ENCODE measurements around the gene SMIM5. TPM values are rescaled to one million over a fixed set of nuclear protein-coding genes. Genes with fewer than 3 reads are reported as not detected.

SMIM5 gene
- total and polyA plus RNA-seq, 2 of the 13 experiments (the other 11 are each of a cell fraction or from before 2014, with no cell fraction given): not detected

DNA sequence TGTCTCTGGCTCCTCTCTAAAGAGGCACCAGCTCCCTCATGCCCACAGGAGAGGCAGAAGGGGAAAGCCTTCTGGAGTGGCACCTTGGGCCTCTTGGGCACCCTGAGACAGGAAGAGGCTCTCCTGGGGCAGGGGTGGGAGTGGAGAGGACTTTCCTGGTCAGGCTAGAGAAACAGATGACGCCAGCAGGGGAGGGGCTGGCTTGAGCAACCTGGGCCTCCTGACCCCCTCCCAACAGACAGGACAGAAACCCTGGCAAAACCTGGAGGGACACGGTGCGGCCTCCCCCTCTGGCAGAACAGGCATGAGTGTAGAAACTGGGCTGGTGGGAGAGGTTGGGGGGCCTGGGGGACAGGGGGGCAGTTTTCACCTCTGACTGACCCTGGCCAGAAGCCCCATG, 6.1 kb downstream of the SMIM5 start:
- Histone ChIP-seq H3K4me3 (replicated peaks in 1 of 3; ENCODE audit: insufficient read depth in 1 of 3, low read depth in 2 of 3, low read length in 3 of 3) (no peak overlapping the region), H3K27me3 (ENCODE audit: control insufficient read depth in 1 of 2, insufficient read depth in 2 of 2, low read length in 2 of 2) (no peaks in the 10 kb centered on the region), H3K27ac (ENCODE audit: extremely low read length, insufficient read depth, low read length) (no peak overlapping the region), H3K79me2 (ENCODE audit: insufficient read depth, low read length) (no peaks in the 10 kb centered on the region), H3K9me3 (ENCODE audit: low read length) (no peaks in the 10 kb centered on the region), H3K9ac (ENCODE audit: insufficient read depth, low read depth, low read length) (no peak overlapping the region), H3K4me2 (ENCODE audit: low read depth, low read length) (no peak overlapping the region), H3K36me3 (replicated peaks in 1 of 2; ENCODE audit: control insufficient read depth in 1 of 2, insufficient read depth in 2 of 2, low read length in 2 of 2) (peaks cover 8 to 11% of the 10 kb centered on the region in 2 experiments), H4K20me1 (ENCODE audit: insufficient read depth, low read length) (no peaks in the 10 kb centered on the region; the same call in 1 of the 2 replicates), H2AFZ (ENCODE audit: low read length) (no peak overlapping the region), H3K4me1 (ENCODE audit: insufficient read depth, low read length) (0 out of 2 replicates have a peak, but pooled peaks cover under 1% of the 10 kb centered on the region)
- FAIRE-seq (no peak), DNase-seq (ENCODE audit: low spot score) (no peak), ATAC-seq (no peak)
- WGBS (ENCODE audit: low lambda C conversion rate): 92% methylated on average over 3 of the region's 3 CpGs
- intact Hi-C loops (cut with micrococcal nuclease; ENCODE audit: unreplicated experiment): no loop called here
- no TSS peak for BruUV-seq (replicated peaks)
- in situ Hi-C loops (cut with HindIII; ENCODE audit: extremely low pct_ligation_motif_present, low pct_unique_long_range_greater_than_20kb): no loop called here
- CTCF ChIA-PET (ENCODE audit: low intra/inter-chr PET ratio, low total read pairs): no interaction called here
- POLR2A ChIA-PET: no interaction called here
- TF ChIP-seq ZC3H13 (CRISPR knock-in tag; IDR thresholded peaks at IDR 0.05): no peak
- TF ChIP-seq HHEX (CRISPR knock-in tag; IDR thresholded peaks at IDR 0.05): no peak
- TF ChIP-seq ZNF333 (CRISPR knock-in tag; IDR thresholded peaks at IDR 0.05; ENCODE audit: borderline replicate concordance): no peak
- no peak for TF ChIP-seq ZIK1 (CRISPR knock-in tag; IDR thresholded peaks at IDR 0.05; ENCODE audit: borderline replicate concordance, low read depth)
- TF ChIP-seq CREB1 (IDR thresholded peaks at IDR 0.05): no peak
- no peak for TF ChIP-seq CREB1 (CRISPR knock-in tag; IDR thresholded peaks at IDR 0.05)
- no peak for TF ChIP-seq SNAI1 (CRISPR knock-in tag; IDR thresholded peaks at IDR 0.05; ENCODE audit: borderline replicate concordance)
- TF ChIP-seq, protein P1, sequence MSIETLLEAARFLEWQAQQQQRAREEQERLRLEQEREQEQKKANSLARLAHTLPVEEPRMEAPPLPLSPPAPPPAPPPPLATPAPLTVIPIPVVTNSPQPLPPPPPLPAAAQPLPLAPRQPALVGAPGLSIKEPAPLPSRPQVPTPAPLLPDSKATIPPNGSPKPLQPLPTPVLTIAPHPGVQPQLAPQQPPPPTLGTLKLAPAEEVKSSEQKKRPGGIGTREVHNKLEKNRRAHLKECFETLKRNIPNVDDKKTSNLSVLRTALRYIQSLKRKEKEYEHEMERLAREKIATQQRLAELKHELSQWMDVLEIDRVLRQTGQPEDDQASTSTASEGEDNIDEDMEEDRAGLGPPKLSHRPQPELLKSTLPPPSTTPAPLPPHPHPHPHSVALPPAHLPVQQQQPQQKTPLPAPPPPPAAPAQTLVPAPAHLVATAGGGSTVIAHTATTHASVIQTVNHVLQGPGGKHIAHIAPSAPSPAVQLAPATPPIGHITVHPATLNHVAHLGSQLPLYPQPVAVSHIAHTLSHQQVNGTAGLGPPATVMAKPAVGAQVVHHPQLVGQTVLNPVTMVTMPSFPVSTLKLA (IDR thresholded peaks at IDR 0.05): no peak
- TF ChIP-seq RXRA (CRISPR knock-in tag; IDR thresholded peaks at IDR 0.05): no peak
- TF ChIP-seq, protein P2, sequence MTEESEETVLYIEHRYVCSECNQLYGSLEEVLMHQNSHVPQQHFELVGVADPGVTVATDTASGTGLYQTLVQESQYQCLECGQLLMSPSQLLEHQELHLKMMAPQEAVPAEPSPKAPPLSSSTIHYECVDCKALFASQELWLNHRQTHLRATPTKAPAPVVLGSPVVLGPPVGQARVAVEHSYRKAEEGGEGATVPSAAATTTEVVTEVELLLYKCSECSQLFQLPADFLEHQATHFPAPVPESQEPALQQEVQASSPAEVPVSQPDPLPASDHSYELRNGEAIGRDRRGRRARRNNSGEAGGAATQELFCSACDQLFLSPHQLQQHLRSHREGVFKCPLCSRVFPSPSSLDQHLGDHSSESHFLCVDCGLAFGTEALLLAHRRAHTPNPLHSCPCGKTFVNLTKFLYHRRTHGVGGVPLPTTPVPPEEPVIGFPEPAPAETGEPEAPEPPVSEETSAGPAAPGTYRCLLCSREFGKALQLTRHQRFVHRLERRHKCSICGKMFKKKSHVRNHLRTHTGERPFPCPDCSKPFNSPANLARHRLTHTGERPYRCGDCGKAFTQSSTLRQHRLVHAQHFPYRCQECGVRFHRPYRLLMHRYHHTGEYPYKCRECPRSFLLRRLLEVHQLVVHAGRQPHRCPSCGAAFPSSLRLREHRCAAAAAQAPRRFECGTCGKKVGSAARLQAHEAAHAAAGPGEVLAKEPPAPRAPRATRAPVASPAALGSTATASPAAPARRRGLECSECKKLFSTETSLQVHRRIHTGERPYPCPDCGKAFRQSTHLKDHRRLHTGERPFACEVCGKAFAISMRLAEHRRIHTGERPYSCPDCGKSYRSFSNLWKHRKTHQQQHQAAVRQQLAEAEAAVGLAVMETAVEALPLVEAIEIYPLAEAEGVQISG (CRISPR knock-in tag; IDR thresholded peaks at IDR 0.05): no peak
- TF ChIP-seq, protein P3, sequence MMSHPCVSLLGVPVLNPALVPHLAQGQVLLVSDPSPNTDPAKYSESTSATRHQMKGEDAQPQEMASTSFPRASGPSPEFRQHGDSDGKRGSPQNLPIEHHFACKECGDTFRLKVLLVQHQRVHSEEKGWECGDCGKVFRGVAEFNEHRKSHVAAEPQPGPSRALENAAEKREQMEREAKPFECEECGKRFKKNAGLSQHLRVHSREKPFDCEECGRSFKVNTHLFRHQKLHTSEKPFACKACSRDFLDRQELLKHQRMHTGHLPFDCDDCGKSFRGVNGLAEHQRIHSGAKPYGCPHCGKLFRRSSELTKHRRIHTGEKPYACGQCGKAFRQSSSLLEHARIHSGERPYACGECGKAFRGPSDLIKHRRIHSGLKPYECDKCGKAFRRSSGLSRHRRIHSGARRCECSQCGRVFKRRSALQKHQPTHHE (CRISPR knock-in tag; IDR thresholded peaks at IDR 0.05; ENCODE audit: borderline replicate concordance): no peak

Data from HepG2 (cell line).